DND-41 (cell line): ENCODE data around the gene LRP1.

Source experiments
- ATAC-seq: fragments of 200-7000 bp; cut with Tn5 transposase; 3 replicates; pipeline ENCODE4 v1.9.1; 2021; ENCODE audit warnings: low read depth; ENCODE audit not compliant: insufficient read depth
- DNase-seq: peaks from one replicate; pipeline ENCODE4 v3.0.0-alpha.2; 2020
- H2AFZ ChIP-seq: 2 replicates; pipeline ENCODE4 v1.6.0; 2012; ENCODE audit warnings: low read depth, low read length
- H3K27ac ChIP-seq: 2 replicates; pipeline ENCODE4 v1.5.1; 2012; ENCODE audit warnings: low read length, inconsistent platforms
- H3K27me3 ChIP-seq: fragments of 200-600 bp; sonication (generic); 2 replicates; pipeline ENCODE4 v1.6.0; 2012; ENCODE audit warnings: low read length, mild to moderate bottlenecking, inconsistent platforms; ENCODE audit not compliant: insufficient read depth, poor library complexity
- H3K36me3 ChIP-seq: 2 replicates; pipeline ENCODE4 v1.5.1; 2012; ENCODE audit warnings: low read length, inconsistent platforms; ENCODE audit not compliant: insufficient read depth
- H3K4me1 ChIP-seq: 2 replicates; pipeline ENCODE4 v1.5.1; 2012; ENCODE audit warnings: mild to moderate bottlenecking, low read length; ENCODE audit not compliant: insufficient read depth
- H3K4me2 ChIP-seq: 2 replicates; pipeline ENCODE4 v1.6.0; 2012; ENCODE audit warnings: mild to moderate bottlenecking, moderate library complexity, low read length, inconsistent platforms; ENCODE audit not compliant: insufficient read depth
- H3K4me3 ChIP-seq, 2 experiments: fragments of 200-600 bp in 1 of 2; shearing (Covaris generic) in 1 of 2; 2 replicates each; pipeline ENCODE4 v1.5.1; 2012 to 2016; ENCODE audit warnings: inconsistent platforms in 2 of 2, low read length in 2 of 2, mild to moderate bottlenecking in 2 of 2, low read depth in 1 of 2, moderate library complexity in 1 of 2
- H3K79me2 ChIP-seq: 2 replicates; pipeline ENCODE4 v1.6.0; 2012; ENCODE audit warnings: low read length, inconsistent platforms; ENCODE audit not compliant: insufficient read depth
- H3K9ac ChIP-seq: 2 replicates; pipeline ENCODE4 v1.6.0; 2012; ENCODE audit warnings: low read depth, mild to moderate bottlenecking, inconsistent platforms, low read length, moderate library complexity
- H3K9me3 ChIP-seq: 2 replicates; pipeline ENCODE4 v1.5.1; 2012; ENCODE audit warnings: low read length, moderate library complexity, mild to moderate bottlenecking, inconsistent platforms; ENCODE audit not compliant: insufficient read depth, severe bottlenecking
- H4K20me1 ChIP-seq: 2 replicates; pipeline ENCODE4 v1.6.0; 2012; ENCODE audit warnings: low read length; ENCODE audit not compliant: insufficient read depth
- EZH2 ChIP-seq: IDR thresholded peaks from 3 replicates; pipeline ENCODE4 v1.6.1; 2012; ENCODE audit warnings: borderline replicate concordance, low read depth, mild to moderate bottlenecking, moderate library complexity, low read length, inconsistent platforms; ENCODE audit not compliant: severe bottlenecking
- TF ChIP-seq, protein P1 (sequence below): IDR thresholded peaks from 2 replicates; pipeline ENCODE4 v1.5.1; 2012; ENCODE audit warnings: borderline replicate concordance, low read length, moderate library complexity, mild to moderate bottlenecking; ENCODE audit not compliant: poor library complexity, severe bottlenecking; ENCODE audit errors: extremely low read depth

The LRP1 gene

DNA sequence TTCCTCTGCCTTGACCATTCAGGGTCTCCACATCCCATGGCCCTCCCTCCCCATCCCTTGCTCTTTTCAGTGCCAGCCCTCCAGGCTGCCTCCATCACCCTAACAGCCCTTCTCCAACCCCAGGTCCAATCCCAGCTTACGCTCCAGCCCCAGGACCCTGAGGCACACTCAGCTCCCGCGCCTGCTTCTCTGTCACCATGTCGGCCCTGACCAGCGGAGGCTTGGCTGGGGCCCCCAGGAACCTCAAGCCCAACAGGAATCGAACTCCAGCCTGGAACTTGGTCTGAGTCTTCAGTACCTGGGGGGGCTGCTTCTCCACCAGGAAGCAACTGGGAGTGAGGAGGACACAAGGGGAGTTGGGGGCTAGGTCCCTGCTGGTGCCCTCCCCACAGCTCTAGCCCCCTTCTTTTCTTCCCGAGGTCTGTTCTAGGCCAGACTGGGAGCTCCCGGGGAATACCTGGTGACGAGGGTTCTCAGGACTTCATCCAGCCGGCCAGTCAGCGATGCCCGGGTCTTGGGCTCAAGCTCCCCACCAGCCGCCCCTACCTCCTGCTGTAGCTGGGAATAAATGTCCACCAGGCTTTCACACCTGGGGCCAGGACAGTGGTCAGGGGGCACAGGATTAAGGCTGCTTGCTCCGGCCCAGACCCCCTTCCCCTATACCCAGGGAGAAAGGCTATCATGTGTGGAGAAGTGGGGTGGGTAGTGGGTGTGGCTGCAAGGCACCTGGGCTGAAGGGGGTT, 23.1 kb upstream of the LRP1 start:
- TF ChIP-seq EZH2, result no peak
- TF ChIP-seq, protein P1, sequence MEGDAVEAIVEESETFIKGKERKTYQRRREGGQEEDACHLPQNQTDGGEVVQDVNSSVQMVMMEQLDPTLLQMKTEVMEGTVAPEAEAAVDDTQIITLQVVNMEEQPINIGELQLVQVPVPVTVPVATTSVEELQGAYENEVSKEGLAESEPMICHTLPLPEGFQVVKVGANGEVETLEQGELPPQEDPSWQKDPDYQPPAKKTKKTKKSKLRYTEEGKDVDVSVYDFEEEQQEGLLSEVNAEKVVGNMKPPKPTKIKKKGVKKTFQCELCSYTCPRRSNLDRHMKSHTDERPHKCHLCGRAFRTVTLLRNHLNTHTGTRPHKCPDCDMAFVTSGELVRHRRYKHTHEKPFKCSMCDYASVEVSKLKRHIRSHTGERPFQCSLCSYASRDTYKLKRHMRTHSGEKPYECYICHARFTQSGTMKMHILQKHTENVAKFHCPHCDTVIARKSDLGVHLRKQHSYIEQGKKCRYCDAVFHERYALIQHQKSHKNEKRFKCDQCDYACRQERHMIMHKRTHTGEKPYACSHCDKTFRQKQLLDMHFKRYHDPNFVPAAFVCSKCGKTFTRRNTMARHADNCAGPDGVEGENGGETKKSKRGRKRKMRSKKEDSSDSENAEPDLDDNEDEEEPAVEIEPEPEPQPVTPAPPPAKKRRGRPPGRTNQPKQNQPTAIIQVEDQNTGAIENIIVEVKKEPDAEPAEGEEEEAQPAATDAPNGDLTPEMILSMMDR, result no peak
- peaks cover 4% of the 10 kb centered on the region; the same call in 1 of the 2 replicates for H4K20me1 ChIP-seq
- DNase-seq, result no peak
- H3K36me3 ChIP-seq, result peaks cover 39% of the 10 kb centered on the region
- peaks cover 10% of the 10 kb centered on the region for H3K79me2 ChIP-seq
- no peak overlapping the region for H3K27ac ChIP-seq
- no peak overlapping the region for H3K4me3 ChIP-seq
- H3K9ac ChIP-seq, result no peak overlapping the region
- ATAC-seq, result no peak
- H2AFZ ChIP-seq, result no peak overlapping the region
- H3K4me1 ChIP-seq, result peaks cover 10% of the 10 kb centered on the region
- no peak overlapping the region for H3K4me2 ChIP-seq
- no peaks in the 10 kb centered on the region for H3K27me3 ChIP-seq
- H3K9me3 ChIP-seq, result no peaks in the 10 kb centered on the region

DNA sequence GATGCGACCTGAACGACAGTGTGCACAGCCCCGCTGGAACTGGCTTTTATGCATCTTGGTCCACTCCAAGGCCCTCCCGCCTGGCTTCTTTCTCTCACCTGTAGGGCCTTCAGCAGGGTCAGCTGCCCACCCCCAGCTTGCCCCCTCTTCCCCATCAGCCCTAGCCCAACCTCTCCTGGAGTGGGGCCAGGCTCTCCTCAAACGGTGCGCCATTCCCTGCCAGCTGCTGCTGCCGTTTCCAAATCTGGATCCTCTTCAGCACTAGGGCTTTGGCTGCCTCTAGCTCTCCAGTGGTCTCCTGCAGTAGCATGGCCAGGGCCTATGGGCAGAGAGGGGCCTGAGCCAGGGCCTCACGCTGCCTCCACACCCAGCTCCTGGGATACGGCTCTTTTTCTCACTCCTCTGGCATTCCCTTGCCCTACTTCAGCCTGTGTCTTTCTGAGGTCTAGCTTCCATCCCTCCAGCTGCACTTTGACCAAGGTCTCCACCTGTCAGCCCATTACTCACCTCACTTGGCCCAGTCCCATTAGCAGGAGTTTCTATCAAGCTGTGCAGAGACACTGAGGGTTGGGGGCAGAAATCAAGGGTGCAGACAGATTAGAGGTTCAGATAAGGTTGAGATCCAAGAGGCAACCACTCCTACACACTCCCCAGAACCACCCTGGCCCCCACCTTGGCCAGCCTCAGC, 22.1 kb upstream of the LRP1 start:
- peaks cover 19% of the 10 kb centered on the region for H3K79me2 ChIP-seq
- no peaks in the 10 kb centered on the region for H3K27me3 ChIP-seq
- H3K9ac ChIP-seq, result no peak overlapping the region
- H3K9me3 ChIP-seq, result no peaks in the 10 kb centered on the region
- H4K20me1 ChIP-seq, result peaks cover 4% of the 10 kb centered on the region; the same call in 1 of the 2 replicates
- DNase-seq (no peak), ATAC-seq (no peak)
- TF ChIP-seq, protein P1, result no peak
- TF ChIP-seq EZH2, result no peak
- H3K4me3 ChIP-seq, result no peak overlapping the region
- peaks cover 39% of the 10 kb centered on the region for H3K36me3 ChIP-seq
- no peak overlapping the region for H2AFZ ChIP-seq
- H3K27ac ChIP-seq, result no peak overlapping the region
- H3K4me1 ChIP-seq, result peaks cover 18% of the 10 kb centered on the region
- H3K4me2 ChIP-seq, result no peak overlapping the region

DNA sequence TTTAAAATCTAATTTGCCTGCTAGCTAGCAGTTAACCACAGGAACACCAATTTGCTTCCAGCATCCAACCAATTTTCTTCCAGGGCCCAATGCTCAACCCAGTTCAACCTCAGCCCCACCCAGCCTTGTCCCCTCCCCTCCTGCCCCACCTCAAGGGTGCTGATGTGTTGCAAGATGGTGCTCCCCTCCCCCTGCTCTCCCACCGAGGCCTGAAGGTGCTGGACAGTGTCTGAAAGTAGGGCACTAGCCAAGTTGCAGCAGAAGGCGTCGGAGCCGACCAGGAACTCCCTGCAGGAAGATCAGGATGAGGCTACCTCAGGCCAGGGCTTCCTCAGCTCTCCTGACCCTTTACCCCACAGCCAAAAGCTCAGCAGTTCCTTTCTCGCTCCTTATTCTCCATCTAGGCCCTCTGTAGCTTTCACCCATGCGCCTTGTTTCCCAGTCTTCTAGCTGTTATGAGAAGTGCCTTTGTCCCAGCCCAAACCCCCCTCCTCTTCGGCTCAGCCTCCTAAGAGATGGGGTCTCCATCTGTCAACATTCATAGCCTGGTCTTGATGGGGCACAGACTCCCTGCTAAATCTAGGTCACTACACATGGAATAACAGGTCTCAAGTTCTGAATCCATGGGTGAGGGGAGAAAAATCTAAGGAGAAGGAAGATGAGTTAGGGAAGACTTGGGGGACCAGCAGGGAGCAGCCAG, 20.7 kb upstream of the LRP1 start:
- Histone ChIP-seq H3K27ac (no peak overlapping the region), H3K9ac (no peak overlapping the region), H3K36me3 (peaks cover 36% of the 10 kb centered on the region), H3K4me1 (peaks cover 32% of the 10 kb centered on the region), H3K4me3 (no peak overlapping the region), H3K9me3 (no peaks in the 10 kb centered on the region), H3K4me2 (no peak overlapping the region), H3K79me2 (peaks cover 19% of the 10 kb centered on the region), H3K27me3 (no peaks in the 10 kb centered on the region), H2AFZ (no peak overlapping the region), H4K20me1 (peaks cover 4% of the 10 kb centered on the region; the same call in 1 of the 2 replicates)
- no peak for DNase-seq
- ATAC-seq, result no peak
- TF ChIP-seq, protein P1, result no peak
- no peak for TF ChIP-seq EZH2
